T-helper 2 cell treated with Interferon-gamma antibody and Interleukin-4, amounts not matched to agents 100 ng/mL and 5 ng/mL, for 36 hours (primary cell): ENCODE data around the gene BPIFB2. TPM values are rescaled to one million over a fixed set of nuclear protein-coding genes. Genes with fewer than 3 reads are reported as not detected.

Source experiments
- intact Hi-C: fragments of 100-400 bp; cut with micrococcal nuclease; formaldehyde crosslinking; loops from one replicate; pipeline ENCODE4 v1.15.1; 2023
- total RNA-seq: library from RNA; stranded (reverse); gene quantifications from 2 replicates; pipeline ENCODE4 v1.2.3, GENCODE V29; 2022

Gene BPIFB2
- total RNA-seq, 1 donor from 2014 or later: not detected

- intact Hi-C loops: loop anchor here (1.0 kb wide), 1 partner anchor 103 kb away; no protein-coding TSS in a partner anchor
These were observed 2.4 kb upstream of the BPIFB2 start for GRCh38 chr20:33005132-33005566.

- intact Hi-C loops: loop anchor here (1.0 kb wide), 1 partner anchor 104 kb away; no protein-coding TSS in a partner anchor
These were observed 1.4 kb upstream of the BPIFB2 start for GRCh38 chr20:33005908-33006775.

- intact Hi-C loops: no loop called here
These were observed 628 bp upstream of the BPIFB2 start for GRCh38 chr20:33006776-33007375.

GRCh38 chr20:33008336-33009213 is 1.1 kb downstream of the BPIFB2 start:
- intact Hi-C loops: no loop called here

- intact Hi-C loops: no loop called here
These were observed 2.0 kb downstream of the BPIFB2 start for GRCh38 chr20:33009214-33010132.

GRCh38 chr20:33010133-33010504 is 2.6 kb downstream of the BPIFB2 start:
- intact Hi-C loops: no loop called here

GRCh38 chr20:33010674-33011449 is 3.4 kb downstream of the BPIFB2 start:
- intact Hi-C loops: no loop called here

- intact Hi-C loops: no loop called here
These were observed 5.1 kb downstream of the BPIFB2 start for GRCh38 chr20:33012327-33013189.

GRCh38 chr20:33013701-33014326 is 6.3 kb downstream of the BPIFB2 start:
- intact Hi-C loops: no loop called here

- intact Hi-C loops: no loop called here
These were observed 7.0 kb downstream of the BPIFB2 start for GRCh38 chr20:33014336-33015113.

GRCh38 chr20:33015114-33015484 is 7.6 kb downstream of the BPIFB2 start:
- intact Hi-C loops: no loop called here

- intact Hi-C loops: no loop called here
These were observed 8.4 kb downstream of the BPIFB2 start for GRCh38 chr20:33015700-33016580.

GRCh38 chr20:33016581-33017109 is 9.1 kb downstream of the BPIFB2 start:
- intact Hi-C loops: no loop called here

GRCh38 chr20:33017542-33017941 is 10.0 kb downstream of the BPIFB2 start:
- intact Hi-C loops: no loop called here

- intact Hi-C loops: no loop called here
These were observed 10.8 kb downstream of the BPIFB2 start for GRCh38 chr20:33018169-33018931.
